Measurements from ENCODE around the gene BDH2.

BDH2 gene

DNA sequence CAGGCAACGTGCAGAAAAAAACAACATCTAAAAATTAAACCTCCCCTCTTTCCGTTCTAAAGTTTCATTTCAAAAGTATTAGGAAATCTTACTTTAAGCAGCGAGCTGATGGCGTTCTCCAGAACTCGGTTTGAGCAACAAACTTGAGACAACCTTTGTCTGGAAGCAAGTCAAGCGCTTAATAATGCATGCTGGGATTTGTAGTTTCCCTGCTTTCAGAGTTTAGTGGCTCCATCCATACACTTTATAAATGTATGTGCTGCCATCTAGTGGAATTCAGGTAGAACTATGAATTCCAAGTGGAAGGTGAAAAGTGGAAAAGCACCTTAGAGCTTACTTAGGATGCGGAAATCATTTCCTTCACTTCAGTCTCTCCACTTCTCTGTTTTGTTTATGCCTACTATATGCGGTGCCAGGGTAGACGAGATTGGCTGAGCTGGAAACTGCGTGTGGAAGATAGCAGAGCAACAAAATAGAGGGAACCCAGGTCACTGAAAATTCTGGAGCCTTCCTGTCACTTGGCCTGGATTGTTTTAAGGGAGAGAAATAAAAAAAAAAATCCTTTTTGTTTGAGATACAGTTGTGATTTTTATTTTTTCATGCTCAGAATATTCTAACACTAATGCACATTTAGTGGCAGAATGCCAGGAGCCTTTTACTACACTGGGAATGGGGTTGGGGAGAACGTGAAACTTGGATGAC is at the start of gene BDH2:
TSS of gene BDH2 (minus strand) at position 144 of the 702 bp plus-strand sequence. CDS start 3,580 bp downstream, outside the sequence.
- DNase-seq, result peak; percentile 81 to 95 (median 95)

DNA sequence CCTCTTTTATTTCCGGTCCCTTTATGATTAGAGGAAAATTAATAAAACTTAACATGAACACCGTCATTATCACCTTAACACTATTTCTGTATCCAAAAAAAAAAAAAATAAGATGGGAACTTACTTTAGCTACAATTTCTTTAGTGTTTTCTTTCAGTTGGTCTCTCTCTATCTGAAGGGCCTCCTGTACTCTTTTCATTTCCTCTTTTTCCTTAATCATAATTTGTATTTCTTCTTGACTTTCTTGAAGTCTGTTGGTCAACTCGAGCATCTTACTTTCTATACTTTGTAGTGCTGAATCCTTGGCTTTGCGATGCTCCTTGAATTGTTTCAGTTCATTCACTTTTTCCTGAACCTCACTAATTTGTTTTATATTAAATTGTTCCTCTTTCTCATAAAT is 45.3 kb upstream of the BDH2 start:
- DNase-seq, result no peak

DNA sequence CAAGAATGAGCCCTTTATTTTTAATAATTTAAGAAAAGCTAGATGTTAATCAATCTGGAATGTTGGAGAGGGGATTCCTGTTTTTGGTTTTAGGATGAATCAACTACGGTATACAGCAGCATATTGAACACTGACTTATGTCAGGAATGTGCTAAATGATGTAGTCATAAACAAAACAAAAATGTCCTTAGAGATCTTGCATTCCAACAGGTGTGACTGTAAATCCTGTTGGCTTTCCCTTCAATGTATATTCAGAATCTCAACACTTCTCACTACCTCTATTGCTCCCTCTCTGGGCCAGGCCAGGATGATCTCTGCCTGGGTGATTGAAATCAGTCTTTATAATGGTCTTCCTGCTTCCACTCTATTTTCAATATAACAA is 37.8 kb upstream of the BDH2 start:
- no peak for DNase-seq

DNA sequence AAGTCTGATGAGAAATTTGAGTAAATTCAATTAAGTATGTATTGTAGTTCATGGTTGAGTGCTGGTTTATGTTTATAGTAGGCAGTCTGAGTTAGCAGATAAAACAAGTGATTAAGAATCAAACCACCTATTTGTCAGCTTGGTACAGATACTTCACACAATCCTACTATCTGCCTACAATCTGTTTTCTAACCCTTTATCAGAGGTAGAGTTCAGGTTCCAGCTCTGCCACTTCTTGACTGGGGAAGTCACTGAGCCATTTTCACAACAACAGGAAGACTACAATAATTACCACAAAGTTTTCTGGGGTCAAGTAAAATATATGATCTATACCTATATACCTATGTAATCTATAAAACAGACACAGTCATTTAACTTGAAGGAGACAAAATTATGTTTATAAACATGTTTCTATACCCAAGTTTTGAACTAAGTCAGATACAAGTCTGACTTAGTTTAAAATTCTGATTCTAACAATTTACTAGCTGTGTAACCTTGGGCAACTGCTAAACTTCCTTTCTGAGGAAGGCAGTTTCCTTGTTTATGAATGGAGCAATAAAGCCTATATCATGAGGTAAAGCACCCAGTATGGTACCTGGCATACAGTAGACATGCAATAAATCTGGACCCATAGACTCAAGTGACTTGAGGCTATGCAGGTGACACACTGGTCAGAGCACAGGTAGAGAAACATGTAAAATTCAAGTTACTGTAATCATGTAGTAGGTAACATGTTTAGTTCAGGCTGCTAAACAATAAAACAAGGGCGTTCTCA is 37.2 kb upstream of the BDH2 start:
- no peak for DNase-seq

DNA sequence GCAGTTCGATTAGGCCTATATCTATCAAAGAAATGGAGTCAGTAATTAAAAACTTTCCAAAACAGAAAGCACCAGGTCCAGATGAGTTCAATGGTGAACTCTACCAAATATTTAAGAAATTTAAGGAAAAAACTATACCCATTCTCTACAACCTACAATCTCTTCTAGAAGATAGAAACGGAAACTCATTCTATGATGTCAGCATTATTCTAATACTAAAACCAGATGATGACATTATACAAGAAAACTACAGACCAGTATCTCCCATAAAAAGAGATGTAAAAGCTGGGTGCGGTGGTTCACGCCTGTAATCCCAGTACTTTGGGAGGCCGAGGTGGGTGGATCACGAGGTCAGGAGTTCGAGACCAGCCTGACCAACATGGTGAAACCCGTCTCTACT is 29.5 kb upstream of the BDH2 start:
- DNase-seq, result no peak

DNA sequence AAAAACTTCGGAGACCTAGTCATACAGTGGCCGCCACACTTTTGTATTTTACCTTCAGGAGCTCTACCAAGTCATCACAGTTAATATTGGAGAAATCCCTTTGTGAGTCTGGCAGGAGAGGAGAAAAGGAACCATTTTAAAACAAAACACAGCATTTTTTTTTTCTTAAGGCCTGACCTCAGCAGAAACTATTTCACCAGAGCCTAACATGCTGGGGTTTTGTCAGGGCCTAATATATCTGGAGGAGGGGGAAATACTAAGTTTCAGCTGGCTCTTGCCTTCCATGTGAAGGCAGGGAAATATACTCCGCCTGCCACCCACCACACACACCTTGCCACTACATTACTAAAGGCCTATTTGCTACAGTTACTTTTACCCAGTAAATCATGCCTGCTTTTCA is 26.5 kb upstream of the BDH2 start:
- peak; percentile 21 to 52 (median 41) for DNase-seq

DNA sequence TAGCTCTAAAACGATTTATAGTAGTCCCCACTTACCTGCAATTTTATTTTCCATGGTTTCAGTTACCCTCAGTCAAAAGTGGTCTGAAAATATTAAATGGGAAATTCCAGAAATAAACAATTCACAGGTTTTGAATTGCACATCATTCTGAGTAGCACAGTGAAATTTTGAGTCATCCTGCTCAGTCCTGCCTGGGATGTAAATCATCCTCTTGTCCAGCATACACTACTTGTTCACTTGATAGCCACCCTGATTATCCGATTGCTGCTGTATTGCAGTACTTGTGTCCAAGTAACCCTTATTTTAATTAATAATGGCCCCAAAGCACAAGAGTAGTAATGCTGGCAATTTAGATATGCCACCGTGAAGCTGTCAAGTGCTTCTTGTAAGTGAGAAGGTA is 23.5 kb upstream of the BDH2 start:
- DNase-seq, result no peak

DNA sequence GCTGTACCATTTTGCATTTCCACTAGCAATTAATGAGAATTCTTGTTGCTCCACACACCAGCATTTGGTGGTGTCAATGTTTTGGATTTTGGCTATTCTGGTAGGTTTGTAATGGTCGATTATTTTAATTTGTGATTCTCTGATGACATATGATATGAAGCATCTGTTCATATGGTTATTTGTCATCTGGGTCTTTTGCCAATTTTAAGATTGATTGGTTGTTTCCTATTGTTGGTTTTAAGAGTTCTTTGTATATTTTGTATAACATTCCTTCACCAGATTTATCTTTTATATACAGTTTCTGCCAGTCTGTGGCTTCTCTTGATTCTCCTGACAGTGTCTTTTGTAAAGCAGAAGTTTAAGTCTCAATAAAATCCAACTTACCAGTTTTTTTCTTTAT is 18.5 kb upstream of the BDH2 start:
- no peak for DNase-seq

DNA sequence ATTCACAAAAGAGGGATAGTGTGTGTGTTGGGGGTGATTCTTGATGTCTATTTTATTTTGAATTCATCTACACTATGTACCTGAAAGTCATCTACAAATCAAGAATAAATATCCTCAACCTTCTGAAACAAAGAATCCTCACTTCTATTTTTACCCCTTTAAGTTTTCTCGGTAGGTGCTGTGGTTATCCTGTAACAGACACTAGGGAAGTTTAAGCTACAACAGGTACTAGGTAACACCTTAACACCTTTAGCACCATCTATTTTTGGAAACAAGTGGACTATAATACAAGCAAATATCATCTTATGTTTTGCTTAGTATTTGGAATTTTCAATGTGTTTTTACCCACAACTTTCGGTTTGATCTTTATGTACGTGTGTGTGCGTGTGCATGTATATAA is 12.0 kb upstream of the BDH2 start:
- DNase-seq, result no peak

DNA sequence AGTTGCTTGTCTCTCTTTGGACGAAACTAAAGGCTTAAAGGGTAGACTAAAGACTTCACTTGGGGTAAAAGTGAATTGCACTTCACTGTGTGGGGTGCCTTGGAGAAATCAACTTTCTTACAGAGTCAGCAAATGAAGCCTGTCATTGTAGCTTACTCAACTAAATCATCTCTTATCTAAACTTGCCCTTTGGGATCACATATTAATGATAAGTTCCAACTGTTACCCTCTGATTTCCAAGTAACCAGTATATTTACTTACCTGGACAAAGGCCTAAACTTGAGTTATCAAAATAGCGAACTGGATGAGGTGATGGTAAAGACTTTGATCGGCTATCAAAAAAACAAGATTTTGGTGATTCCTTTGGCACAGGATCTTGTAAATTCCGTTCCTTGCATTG is 8.9 kb upstream of the BDH2 start:
- no peak for DNase-seq

DNA sequence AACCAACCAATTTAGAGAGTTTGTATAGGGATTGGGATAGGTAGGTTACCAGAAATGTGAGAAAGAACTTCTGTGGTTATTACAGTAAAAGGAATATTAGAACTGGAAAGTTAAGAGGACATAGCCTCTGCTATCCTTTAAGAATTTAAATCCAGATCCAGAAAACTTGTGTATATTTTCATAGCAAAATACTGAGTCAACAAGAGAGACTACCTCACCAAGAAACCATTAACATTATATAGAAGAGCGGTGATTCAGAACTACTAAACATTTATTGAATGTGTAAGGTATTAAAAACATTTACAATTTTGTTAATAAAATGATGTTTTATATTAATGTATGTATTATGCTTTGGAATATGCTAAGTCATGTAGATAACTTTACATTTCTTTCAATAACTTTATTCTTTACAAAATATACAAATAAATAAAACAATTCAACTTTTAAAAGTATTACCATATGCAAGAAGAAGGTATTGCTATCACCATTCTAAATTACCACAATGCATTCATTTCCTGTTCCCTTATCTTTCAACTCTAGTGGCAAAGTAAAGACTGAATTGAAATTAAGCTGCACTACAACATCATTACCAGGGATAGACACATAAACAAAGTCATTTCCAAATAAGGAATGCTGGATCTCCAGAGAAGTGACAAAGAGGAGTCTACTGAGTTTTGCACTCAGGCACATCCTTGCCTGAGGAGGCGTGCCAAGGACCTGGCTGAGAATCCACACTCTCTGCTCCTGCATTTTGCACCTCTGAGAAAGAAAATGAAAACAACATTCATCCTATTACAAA is 6.1 kb upstream of the BDH2 start:
- no peak for DNase-seq

DNA sequence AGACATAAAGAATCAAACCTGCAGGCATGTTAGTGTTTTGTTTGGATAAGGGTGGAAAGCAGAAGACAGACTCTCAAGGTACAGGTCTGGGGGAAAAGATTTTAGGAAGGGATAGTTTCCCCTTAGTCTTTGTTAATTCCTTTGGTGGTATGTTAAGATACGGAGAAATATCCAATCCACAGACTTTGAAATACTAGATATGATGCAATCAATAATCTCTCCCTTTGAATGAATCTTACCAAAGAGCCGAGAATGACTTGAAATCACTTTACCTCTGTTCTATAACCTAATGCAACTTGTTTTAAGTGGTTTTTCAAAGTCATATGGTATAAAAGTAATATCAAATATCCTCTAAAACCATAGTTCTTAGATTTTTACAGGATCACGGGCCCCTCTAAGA is 5.3 kb upstream of the BDH2 start:
- DNase-seq, result no peak

DNA sequence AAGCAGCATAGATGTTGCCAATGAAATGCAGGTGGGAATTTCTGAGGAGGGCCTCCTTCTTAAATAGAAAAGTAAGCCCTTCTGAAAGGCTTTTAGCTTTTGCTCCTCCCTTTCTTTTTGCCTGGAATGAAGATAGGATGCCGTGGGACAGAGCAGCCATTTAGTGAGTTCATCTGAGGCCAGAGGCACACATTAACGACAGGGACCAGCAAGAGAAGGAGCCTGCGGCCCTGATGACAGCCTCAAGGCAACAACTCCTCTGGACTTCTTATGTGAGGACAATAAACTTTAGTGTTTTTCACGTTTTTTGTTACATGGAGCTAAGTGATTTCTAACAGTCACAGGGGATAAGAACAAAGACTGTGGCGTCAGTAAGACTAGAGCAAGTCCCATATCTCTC is 1.1 kb upstream of the BDH2 start:
- no peak for DNase-seq

DNA sequence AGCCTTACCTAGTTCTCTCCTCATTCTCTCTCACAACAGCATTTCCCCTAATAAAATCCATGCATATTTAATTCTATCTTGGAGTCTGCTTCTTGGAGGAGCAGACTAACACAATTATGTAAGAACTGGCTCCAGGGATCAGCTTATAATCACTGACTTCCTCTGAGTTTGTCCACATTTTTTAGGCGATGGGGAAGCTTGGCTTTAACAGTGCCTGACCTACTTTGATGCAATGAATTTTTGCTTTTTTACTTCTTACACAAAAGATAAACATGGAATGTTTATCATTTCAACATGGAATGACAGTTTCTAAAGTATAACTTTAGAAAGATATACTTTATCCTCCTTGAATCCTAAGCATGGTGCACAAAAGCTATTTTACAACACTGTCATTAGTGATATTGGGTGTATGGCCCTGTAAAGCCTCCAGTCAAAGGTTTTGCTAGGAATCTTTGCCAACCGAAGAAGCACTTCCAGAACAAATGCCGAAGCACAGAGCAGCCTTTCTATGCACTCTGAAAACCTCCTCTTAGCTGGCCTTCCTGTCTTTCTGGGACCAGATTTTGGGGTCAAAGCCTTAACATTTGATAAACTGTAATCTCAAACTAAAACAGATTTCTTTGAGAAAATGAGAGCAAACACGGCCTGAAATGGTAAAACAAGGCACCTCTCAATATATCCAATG is 736 bp downstream of the BDH2 start:
- DNase-seq, result peak in 2 of 3 donors; percentile 16 to 21

DNA sequence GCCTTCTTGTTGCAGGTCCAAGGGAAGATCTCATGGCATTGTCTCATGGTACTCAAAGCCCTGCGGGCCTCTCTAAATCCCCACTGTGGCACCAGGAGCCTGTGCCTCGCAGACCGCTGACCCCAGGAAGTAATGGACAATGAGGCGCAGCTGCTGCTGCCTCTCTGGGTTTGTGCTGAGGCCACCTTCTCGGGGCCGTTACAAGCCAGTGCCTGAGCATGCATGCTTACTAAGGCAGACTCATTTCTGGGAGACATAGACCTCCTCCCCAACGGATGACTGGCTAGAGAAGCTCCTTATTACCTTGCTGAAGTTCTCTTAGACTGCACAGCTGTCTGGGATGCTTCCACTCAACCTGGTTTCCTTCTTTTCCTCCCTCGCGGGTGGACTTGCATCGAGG is 1.3 kb downstream of the BDH2 start:
- no peak for DNase-seq

DNA sequence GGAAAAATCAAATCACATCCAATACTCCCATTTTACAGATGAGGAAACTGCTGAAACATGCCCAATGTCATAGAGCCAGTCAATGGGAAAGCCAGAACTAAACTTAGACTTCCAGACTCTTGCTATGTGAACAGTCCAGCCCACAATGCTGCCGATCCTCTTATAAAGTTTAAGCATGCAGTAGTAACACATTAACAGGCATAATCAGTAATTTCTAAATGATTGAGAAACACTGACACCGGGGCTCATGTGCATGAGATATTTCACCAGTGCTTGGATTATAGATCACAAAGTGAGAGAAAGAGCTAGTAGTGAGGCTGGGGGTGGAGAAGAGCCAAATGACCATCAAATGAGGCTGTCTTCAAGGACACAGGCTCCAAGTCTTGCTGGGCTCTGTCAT is 2.5 kb downstream of the BDH2 start:
- no peak for DNase-seq

DNA sequence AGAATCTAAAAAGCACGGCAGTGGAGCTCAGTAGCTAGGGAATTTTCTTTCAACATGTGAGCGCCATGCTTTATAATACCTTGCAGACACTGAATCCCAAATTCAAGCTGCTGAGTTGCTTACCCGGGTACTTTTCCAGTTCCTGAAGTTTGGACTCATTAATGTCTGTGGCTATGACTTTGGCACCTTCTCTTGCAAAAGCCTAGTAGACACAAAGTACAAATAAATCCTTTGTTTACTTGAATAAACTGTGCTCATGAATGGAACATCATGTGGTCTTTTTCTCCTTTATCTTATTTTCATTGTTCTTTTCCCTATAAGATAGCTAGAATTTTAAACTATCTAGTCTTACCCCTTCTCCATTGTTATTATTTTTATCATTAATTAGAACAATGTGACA is 4.6 kb downstream of the BDH2 start:
- no peak for DNase-seq

DNA sequence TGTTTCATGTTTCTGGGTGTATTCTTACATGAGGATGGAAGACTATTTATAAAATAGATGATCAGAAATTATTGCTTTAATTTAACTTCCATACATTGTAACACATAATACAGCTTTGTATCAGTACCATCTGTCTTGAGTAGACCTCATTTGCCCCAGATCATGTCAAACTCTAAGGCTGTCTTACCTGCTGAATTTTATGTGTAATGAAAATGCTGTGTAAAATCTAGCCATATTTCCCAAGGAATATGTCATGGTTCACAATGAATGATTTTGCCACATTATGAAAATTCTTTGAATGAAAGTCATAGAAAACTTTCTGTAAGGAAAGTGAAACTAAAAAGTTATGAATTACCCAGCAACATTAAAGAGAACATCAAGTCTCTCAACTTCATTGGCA is 7.4 kb downstream of the BDH2 start:
- DNase-seq, result peak in 2 of 3 donors; percentile 30 to 38

DNA sequence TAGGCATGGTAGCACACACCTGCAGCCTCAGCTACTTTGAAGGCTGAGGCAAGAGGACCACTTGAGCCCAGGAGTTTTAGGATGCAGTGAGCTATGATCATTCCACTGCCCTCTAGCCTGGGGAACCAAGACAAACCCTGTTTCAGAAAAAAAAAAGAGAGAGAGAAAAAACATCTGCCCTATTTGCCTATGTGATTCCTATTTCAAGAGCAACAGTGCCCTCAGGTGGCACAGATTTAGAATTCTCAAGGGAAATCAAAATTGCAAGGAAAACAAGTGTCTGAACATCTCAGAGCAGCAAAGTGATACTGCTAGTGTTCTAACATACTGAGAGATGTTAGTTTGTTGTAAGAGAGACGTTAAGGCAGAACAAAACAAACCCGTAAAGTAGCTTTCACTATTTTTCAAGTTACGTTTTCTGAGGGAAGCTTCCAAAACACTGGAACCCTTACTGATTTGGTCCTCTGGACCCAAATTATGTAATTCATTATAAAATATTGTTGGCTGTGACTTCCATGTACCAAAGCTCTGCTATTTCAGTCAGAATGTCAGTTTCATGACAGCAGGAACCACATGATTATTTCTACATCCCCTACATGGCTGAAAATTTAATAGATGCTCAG is 7.9 kb downstream of the BDH2 start:
- DNase-seq, result peak; percentile 72 to 78 (median 75)

DNA sequence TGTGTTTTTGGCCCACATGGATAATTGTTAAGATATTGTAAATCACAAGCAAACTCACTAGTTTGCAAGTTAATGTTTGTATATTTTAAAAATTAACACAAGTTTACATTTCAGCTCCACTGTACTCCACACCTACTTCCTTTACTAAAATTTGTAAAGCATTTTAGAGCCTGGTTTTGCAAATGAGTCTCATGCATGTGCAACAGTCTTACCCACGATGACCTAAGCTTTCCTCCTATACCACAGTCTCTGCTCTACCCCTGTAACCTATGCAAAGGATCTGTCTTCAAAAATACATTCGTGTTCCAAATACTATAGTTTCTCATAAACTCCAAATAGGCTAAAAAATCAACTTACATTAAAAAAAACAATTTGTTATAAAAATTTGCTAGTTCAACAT is 10.2 kb downstream of the BDH2 start:
- DNase-seq, result no peak

DNA sequence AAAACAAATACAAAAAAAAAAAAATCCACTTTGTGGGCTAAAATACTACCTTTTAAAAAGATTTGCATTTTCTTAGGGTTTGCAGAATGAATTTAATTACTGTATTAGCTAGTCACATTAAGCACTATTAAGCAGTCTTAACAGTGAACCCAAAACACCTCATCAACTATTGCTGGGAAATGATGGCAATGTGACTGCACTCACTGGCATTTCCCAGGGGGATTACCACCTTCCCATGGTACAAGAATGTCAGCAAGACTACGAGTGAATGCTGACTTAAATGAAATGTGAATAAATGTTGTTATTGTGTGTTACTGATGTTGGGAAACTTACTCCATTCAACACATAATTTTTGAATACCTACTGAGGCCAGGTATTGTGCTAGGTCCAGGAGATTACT is 13.1 kb downstream of the BDH2 start:
- peak; percentile 46 to 63 (median 51) for DNase-seq

DNA sequence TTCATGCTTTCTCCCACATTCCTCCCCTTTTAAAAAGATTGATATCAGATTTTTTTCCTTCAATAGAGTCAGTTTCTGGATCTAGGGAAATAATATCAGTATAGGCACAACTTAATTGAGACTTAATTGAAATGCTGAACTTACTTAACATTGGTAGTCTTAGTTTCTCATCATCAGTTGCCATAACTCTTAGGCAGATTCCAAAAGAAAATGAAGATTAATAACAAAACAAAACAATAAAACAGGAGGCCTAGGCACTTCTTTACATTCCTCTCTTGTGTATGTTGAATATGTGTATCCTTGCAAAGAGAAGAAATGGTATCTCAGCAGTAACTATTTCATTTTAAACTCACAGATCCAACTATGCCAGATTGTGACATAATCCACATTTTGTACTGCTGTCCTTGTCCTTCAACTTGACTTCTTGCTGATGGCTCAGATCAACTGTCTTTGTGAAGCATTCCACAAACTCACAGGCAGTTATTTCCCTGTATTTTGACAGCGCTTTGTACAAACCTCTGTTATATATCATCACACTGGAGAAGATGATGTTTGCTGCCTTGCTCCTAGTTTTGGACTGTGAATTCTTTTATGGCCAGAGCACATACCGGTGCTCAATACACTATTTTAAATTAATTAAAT is 14.0 kb downstream of the BDH2 start:
- no peak for DNase-seq

Data from suppressor macrophage treated with lipopolysaccharide for 1 hour (primary cell).